GM10847 (cell line): ENCODE results near the gene PI4K2A.

Experiments
- POLR2A ChIP-seq: IDR thresholded peaks from 2 replicates; pipeline ENCODE4 v1.6.1; 2011; ENCODE audit not compliant: insufficient read length; ENCODE audit errors: extremely low read depth

The PI4K2A gene

GRCh38 chr10:97650726-97651125 is 10.3 kb downstream of the PI4K2A start:
- no peak for TF ChIP-seq POLR2A

GRCh38 chr10:97651773-97652172 is 11.3 kb downstream of the PI4K2A start:
- TF ChIP-seq POLR2A: no peak

GRCh38 chr10:97656777-97657176 is 16.3 kb downstream of the PI4K2A start:
- TF ChIP-seq POLR2A: no peak

- TF ChIP-seq POLR2A: no peak
Observed at GRCh38 chr10:97659589-97659988, 19.1 kb downstream of the PI4K2A start.

GRCh38 chr10:97664282-97664850 is 23.9 kb downstream of the PI4K2A start:
- no peak for TF ChIP-seq POLR2A

DNA sequence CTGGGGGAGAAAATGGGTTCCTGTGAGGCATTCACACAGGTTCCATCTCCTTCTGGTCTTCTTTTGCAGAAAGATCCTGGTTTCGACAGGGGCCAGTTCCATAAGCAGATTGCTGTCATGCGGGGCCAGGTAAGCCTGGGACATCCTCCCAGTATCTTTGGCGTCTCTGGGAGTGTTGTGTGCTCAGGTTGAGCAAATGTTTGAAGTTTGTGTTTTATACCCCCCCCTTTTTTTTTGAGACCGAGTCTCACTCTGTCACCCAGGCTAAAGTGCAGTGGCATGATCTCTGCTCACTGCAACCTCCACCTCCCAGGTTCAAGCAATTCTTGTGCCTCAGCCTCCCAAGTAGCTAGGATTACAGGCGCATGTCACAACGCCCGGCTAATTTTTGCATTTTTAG is 26.5 kb downstream of the PI4K2A start:
- no peak for TF ChIP-seq POLR2A

GRCh38 chr10:97667463-97667862 is 27.0 kb downstream of the PI4K2A start:
- no peak for TF ChIP-seq POLR2A

DNA sequence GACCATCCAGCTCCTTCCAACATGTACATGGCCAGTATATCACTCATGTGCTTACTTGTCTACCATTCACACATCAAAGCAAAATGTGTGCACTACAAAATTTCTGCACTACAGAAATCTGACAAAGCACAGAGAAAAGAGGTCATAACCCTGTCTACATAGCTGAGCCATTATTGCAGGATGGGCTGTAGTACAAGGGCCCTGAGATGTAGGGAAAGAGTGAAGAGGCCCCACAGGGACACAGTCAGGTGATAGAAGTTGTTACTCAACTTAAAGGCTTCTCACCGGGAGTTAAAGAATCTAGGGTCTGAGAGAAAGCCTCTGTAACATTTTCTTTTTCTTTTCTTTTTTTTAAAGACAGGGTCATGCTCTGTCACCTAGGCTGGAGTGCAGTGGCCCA is 29.1 kb downstream of the PI4K2A start:
- no peak for TF ChIP-seq POLR2A

DNA sequence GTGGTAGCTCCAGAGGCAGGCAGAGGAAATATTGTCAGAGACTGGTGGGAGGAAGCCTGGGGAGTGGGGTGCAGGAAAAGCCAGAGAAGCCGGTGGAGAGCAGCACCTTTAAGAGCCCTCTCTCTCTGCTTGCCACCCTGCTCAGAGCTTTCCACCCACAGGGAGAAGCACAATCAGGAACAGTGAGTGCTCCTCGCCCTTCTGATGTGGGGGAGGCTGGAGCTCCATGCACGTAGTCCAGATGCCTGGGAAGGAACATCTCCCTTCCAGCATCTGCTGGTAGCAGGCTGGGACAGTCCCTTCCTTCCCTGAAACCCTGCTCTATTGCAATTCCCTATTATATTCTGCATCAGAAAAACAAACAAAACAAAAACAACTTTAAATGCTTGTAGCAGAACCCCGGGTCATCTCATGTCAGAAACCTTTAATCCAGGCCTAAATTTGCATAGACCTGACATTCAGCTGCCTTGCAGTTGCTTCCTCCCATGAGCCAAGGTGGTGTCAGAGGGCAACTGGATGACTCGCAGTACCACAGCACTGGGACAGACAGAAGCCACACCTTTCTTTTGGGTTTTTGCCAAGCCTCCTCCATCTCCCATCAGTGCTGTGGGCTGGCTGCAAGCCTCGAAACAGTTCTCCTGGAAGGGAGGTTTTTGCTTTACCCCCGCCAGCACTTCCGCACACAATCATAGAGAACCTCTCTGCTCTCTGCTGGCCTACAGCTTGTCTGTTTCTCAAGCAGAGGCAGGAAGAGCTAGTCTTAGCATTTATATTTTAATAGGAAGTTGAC is 33.5 kb downstream of the PI4K2A start:
- no peak for TF ChIP-seq POLR2A

GRCh38 chr10:97675222-97675621 is 34.8 kb downstream of the PI4K2A start:
- no peak for TF ChIP-seq POLR2A

- no peak for TF ChIP-seq POLR2A
Observed at GRCh38 chr10:97676770-97677581, 36.5 kb downstream of the PI4K2A start.

GRCh38 chr10:97679594-97679993 is 39.1 kb downstream of the PI4K2A start:
- TF ChIP-seq POLR2A: no peak

GRCh38 chr10:97682042-97682441 is 41.6 kb downstream of the PI4K2A start:
- no peak for TF ChIP-seq POLR2A

DNA sequence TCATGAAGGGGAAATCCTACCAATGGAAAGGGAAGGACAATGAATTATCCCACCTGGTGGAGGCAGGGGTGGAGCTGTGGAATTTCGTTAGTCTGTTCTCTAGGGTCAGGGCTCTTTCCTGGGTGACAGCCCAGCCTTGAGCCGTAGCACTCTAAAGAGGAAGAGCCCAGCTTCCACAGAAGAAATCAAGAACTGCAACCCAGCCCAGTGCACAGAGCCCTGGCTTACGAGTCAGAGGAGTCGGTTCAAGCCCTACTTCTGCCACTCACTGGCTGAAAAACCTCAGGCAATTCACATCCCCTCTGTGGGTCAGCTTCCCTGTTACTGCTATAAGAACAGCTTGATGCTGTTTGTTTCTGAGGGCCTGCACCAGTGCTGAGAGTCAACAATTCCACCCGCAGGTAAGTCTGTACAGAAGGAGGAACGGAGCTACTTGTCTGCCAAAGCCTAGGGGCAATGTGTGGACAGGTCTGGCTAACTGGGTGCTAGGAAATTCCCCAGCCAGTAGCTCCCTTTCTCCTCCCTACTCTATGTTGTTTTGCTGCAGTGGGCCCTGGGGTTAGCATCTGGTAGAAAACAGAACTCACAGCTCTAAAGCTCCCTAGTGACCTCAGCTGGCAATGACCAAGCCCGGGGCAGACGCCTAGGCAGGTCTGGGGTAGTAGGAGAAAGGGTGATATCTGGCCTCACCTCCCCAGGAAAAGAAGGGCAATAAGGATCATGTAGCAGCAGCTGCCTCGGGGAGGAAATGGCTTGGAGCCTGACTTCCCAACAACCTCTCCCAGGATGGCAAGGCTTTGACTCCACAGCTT is 43.3 kb downstream of the PI4K2A start:
- TF ChIP-seq POLR2A: no peak

DNA sequence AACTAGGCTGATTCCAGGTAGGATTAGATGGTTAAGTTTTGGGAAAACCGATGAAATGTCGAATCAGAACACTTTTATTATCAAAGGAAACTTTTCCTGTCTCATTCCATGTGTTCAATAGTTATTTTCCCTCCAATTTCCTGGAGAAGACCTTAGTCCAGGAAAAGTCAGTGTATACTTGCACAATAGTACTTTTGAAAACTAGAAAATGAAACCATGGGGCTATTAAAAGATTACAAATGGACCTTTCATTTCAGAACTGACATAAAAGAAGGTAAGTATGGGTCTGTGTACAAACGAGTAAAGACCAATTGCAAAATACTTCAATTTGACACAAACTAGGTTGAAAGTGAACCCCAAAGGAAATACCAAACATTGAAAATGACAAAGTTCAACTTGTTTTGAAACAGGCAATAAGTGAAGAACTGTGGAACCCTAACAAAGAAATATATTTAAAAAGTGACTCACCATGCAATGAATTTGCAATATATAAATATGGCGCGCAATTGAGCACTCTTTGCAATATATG is 44.5 kb downstream of the PI4K2A start:
- TF ChIP-seq POLR2A: no peak

- TF ChIP-seq POLR2A: no peak
Observed at GRCh38 chr10:97685395-97685958, 45.0 kb downstream of the PI4K2A start.
